ENCODE measurements around the gene SPX.

The SPX gene

DNA sequence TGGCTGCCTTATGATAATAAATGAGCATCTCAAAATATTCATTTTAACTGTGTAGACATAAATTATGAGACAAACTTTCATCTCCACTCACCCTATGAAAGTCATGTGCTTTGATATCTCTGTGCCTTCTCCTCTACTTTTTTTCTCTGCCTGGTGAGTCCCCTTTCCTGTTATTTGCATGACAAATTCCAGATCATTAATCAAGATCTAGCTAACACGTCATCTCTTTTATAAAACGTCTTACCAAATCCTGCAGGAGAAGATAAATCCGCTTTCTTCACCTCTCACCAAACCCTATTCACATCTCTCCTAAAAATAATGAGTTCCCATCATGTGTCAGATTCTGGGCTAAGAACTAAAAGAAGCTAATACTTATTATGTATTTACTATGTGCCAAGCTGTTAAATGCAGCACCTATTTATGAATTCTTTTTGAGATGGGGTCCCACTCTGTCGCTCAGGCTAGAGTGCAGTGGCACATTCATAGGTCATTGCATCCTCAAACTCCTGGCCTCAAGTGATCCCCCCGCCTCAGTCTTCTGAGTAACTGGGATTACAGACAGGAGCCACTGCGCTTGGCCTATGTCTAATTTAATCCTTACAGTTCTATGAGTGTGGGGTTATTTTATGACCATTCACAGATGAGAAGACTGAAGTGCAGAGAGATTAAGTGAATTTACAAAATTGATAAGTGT is 26.7 kb downstream of the SPX start:
- H3K27me3 Mint-ChIP-seq: no peaks in the 10 kb centered on the region
- H3K36me3 Mint-ChIP-seq: no peaks in the 10 kb centered on the region
- H3K4me3 Mint-ChIP-seq: no peak overlapping the region
- H3K9me3 Mint-ChIP-seq: peaks cover 6% of the 10 kb centered on the region
- ATAC-seq: no peak
- H3K27ac Mint-ChIP-seq: no peak overlapping the region
- peaks cover 4% of the 10 kb centered on the region for H3K4me1 Mint-ChIP-seq

DNA sequence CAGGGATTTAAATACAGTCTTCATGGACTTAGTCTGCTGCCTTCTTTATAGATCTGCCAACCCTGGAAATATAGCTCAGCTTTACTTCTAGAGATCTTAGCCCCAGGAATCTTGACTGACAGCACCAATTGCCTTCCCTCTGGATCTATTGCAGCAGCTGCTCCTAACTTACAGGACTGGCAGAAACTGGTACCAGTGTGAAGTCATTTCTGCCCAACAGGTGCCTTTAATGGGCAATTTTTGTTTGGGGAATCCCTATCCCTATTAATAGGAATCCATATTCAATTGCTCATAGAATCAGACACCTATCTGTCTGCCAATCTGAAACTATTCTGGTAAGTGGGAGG is 27.2 kb downstream of the SPX start:
- ATAC-seq: no peak
- Mint-ChIP-seq H3K36me3 (no peaks in the 10 kb centered on the region), H3K27ac (no peak overlapping the region), H3K9me3 (peaks cover 6% of the 10 kb centered on the region), H3K27me3 (no peaks in the 10 kb centered on the region), H3K4me1 (peaks cover 4% of the 10 kb centered on the region), H3K4me3 (no peak overlapping the region)

- ATAC-seq: no peak
- H3K4me3 Mint-ChIP-seq: no peak overlapping the region
- peaks cover 6% of the 10 kb centered on the region for H3K9me3 Mint-ChIP-seq
- peaks cover 4% of the 10 kb centered on the region for H3K4me1 Mint-ChIP-seq
- H3K27ac Mint-ChIP-seq: no peak overlapping the region
- H3K36me3 Mint-ChIP-seq: no peaks in the 10 kb centered on the region
- H3K27me3 Mint-ChIP-seq: no peaks in the 10 kb centered on the region
These were observed 32.1 kb downstream of the SPX start for GRCh38 chr12:21558100-21558679.

- H3K27ac Mint-ChIP-seq: no peak overlapping the region
- no peaks in the 10 kb centered on the region for H3K9me3 Mint-ChIP-seq
- ATAC-seq: no peak
- no peaks in the 10 kb centered on the region for H3K4me1 Mint-ChIP-seq
- no peak overlapping the region for H3K4me3 Mint-ChIP-seq
- no peaks in the 10 kb centered on the region for H3K27me3 Mint-ChIP-seq
- no peaks in the 10 kb centered on the region for H3K36me3 Mint-ChIP-seq
These were observed 33.9 kb downstream of the SPX start for GRCh38 chr12:21559855-21560569.

DNA sequence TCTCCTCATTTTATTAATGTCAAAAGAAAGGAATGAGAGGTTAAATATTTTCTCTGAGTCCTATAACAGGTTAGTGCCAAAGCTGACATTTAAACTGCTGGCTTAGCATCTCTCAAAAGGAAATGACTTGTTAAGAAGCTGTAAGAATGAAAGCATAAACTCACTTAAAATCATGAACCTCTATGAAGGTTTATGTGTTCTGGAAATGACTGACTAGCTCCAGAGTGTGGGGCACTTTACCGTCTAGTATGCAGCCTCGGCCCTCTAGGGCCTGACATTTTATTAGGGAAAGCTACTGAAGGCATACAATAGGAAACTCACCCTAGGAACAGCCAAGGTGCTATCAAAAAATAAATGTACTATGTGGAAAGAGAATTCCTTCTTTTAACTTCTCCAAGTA is 35.1 kb downstream of the SPX start:
- no peaks in the 10 kb centered on the region for H3K9me3 Mint-ChIP-seq
- ATAC-seq: no peak
- H3K4me3 Mint-ChIP-seq: no peak overlapping the region
- no peak overlapping the region for H3K27ac Mint-ChIP-seq
- H3K36me3 Mint-ChIP-seq: no peaks in the 10 kb centered on the region
- no peaks in the 10 kb centered on the region for H3K4me1 Mint-ChIP-seq
- no peaks in the 10 kb centered on the region for H3K27me3 Mint-ChIP-seq

DNA sequence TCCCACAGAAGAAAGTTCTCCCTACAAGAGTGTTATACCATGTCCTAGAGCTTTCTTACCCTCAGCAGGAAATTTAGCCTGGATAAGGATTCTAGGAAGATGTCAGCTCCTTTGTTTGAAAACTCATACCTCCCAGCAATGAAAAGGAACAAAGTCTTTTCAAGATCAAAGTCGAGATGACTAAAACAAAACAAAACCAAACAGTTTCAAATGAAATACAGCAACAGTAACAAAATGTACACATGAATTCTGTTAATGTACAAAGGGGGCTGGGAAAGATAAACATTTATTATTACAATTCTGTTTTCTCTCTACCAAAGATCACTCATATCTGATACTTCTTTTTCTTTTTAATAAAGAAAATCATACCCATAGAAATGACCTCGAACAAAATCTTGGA is 36.8 kb downstream of the SPX start:
- no peaks in the 10 kb centered on the region for H3K36me3 Mint-ChIP-seq
- no peak for ATAC-seq
- H3K4me3 Mint-ChIP-seq: no peak overlapping the region
- no peaks in the 10 kb centered on the region for H3K4me1 Mint-ChIP-seq
- no peaks in the 10 kb centered on the region for H3K9me3 Mint-ChIP-seq
- no peak overlapping the region for H3K27ac Mint-ChIP-seq
- no peaks in the 10 kb centered on the region for H3K27me3 Mint-ChIP-seq

DNA sequence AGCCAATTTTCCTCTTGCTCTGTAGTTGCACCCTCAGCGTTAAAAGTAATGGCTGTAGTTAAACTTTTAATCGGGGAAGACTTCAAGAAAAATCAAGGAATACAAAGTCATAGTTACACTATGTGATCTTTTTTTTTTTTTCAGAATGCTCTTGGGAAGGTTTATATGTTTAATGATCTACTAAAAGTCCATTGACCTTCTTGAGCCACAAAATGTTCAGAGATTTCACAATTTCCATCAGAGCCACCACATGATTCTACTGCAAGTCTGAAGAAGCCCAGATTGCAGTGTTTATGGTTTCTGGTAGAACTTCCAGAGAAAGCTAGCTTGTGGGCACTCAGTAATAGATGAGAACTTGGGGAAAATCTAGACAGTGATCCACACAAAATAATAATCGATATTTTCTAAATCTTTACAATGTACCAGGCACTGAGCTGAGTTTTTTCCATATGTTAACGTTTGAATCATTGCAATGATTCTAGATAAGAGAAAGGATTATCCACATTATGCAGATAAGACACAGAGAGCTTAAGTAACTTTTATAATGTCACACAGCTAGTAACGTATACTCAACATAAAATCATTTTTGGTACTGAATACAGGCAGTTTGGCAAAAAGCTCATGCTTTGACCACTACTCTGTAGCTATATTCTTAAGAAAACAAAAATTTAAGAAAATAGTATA is 40.3 kb downstream of the SPX start:
- Mint-ChIP-seq H3K27me3 (no peaks in the 10 kb centered on the region), H3K4me1 (no peaks in the 10 kb centered on the region)

GRCh38 chr12:21566907-21567394 is 40.9 kb downstream of the SPX start:
- Mint-ChIP-seq H3K4me3 (no peak overlapping the region), H3K9me3 (no peaks in the 10 kb centered on the region), H3K27me3 (no peaks in the 10 kb centered on the region), H3K27ac (no peak overlapping the region), H3K4me1 (no peaks in the 10 kb centered on the region), H3K36me3 (no peaks in the 10 kb centered on the region)
- no peak for ATAC-seq

More for the DNA sequence above, 40.3 kb downstream of the SPX start:
- no peak overlapping the region for H3K27ac Mint-ChIP-seq
- H3K4me3 Mint-ChIP-seq: no peak overlapping the region
- H3K9me3 Mint-ChIP-seq: no peaks in the 10 kb centered on the region
- H3K36me3 Mint-ChIP-seq: no peaks in the 10 kb centered on the region
- no peak for ATAC-seq

GRCh38 chr12:21568115-21568514 is 42.0 kb downstream of the SPX start:
- no peak for ATAC-seq
- no peak overlapping the region for H3K27ac Mint-ChIP-seq
- no peaks in the 10 kb centered on the region for H3K27me3 Mint-ChIP-seq
- no peaks in the 10 kb centered on the region for H3K36me3 Mint-ChIP-seq
- H3K4me3 Mint-ChIP-seq: no peak overlapping the region
- no peaks in the 10 kb centered on the region for H3K4me1 Mint-ChIP-seq
- H3K9me3 Mint-ChIP-seq: no peaks in the 10 kb centered on the region

- H3K9me3 Mint-ChIP-seq: no peaks in the 10 kb centered on the region
- no peaks in the 10 kb centered on the region for H3K27me3 Mint-ChIP-seq
- H3K4me3 Mint-ChIP-seq: no peak overlapping the region
- H3K36me3 Mint-ChIP-seq: no peaks in the 10 kb centered on the region
- no peak for ATAC-seq
- H3K4me1 Mint-ChIP-seq: no peaks in the 10 kb centered on the region
- H3K27ac Mint-ChIP-seq: no peak overlapping the region
These were observed 45.0 kb downstream of the SPX start for GRCh38 chr12:21571046-21571445.

DNA sequence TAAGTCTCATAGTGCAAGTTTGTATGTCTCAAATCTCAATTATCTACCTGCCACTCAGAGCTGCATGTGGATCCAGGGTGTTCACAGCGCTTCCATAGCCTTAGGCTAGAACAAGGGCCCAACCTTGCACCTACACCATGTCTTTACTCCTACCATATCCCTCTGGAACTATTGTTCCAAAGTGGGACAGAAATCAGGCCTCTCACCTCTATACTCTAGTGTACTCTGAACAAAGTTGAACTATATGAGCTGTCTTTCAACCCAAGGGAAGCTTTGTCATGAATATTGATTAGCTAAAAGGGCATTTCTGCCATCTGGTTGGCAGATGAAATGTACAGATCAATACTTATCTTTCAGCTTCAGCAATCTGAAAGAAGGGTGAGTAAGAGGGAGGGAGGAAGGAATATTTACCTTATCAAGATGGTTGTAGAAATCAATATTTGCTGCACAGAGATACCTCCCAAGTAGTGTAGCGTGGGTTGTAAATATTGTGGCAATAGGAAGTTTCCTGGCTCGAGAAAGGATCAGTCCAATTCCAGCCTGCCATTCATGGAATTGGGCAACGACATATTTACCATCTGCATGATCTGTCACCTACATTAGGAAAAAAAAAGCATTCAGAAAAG is 47.8 kb downstream of the SPX start:
- Mint-ChIP-seq H3K36me3 (no peaks in the 10 kb centered on the region), H3K27me3 (peaks cover 13% of the 10 kb centered on the region), H3K4me1 (no peaks in the 10 kb centered on the region), H3K27ac (no peak overlapping the region), H3K4me3 (no peak overlapping the region), H3K9me3 (no peaks in the 10 kb centered on the region)
- no peak for ATAC-seq

DNA sequence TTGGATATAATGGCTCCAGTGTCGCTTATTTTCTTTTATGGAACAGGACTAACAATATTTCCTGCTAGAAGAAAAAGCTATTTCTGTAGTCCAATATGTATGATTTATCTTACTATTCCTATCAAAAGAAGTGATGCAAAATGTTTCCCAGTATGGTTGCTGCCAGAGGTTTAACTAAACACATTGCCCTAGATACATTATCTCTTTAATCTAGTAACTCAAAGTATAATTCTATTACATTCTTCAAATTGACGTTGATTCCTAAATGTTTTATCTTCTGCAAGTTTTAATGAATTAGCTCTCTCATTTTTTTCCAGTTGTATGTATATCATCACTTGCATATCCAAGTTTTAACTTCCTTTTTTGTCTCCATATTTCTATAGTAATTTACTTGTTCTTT is 50.3 kb downstream of the SPX start:
- ATAC-seq: no peak
- H3K4me1 Mint-ChIP-seq: no peaks in the 10 kb centered on the region
- no peak overlapping the region for H3K4me3 Mint-ChIP-seq
- no peaks in the 10 kb centered on the region for H3K36me3 Mint-ChIP-seq
- no peak overlapping the region for H3K27ac Mint-ChIP-seq
- H3K27me3 Mint-ChIP-seq: peaks cover 26% of the 10 kb centered on the region
- H3K9me3 Mint-ChIP-seq: no peaks in the 10 kb centered on the region

- Mint-ChIP-seq H3K4me3 (no peak overlapping the region), H3K4me1 (no peaks in the 10 kb centered on the region), H3K36me3 (no peaks in the 10 kb centered on the region), H3K9me3 (no peaks in the 10 kb centered on the region), H3K27ac (no peak overlapping the region), H3K27me3 (peaks cover 26% of the 10 kb centered on the region)
- ATAC-seq: no peak
These were observed 51.4 kb downstream of the SPX start for GRCh38 chr12:21577516-21577915.

DNA sequence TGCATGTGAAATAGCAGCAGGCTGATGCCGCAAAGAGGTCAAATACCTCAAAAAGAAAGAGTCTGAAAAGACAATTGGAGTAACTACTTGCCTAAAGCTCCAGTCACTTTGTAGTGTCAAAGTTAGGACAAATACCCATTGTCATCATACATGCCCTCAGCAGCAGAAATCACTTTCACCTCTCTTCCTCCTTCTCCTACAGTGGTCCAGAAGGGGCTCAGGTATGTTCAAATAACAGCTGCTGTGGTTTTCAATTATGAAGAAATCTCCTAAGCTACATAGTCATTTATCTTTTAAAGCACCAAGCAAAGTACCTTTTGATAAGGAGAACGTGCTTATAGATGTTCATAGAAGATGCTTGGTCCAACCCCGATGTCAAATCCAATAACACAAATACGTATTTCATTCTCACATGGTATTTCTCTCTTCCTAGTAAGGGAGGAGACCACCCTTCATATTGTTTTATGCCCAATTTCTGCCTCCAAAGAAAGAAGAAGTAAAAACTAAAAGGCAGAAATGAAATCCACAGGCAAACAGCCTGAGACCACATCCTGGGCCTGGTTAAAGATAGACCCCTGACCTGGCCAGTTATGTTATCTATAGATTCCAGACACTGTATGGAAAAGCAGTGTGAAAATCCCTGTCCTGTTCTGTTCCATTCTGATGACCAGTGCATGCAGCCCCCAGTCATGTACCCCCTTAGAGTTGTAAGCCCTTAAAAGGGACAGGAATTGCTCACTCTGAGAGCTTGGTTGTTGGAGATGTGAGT is 54.8 kb downstream of the SPX start:
- Mint-ChIP-seq H3K27ac (no peak overlapping the region), H3K27me3 (peaks cover 26% of the 10 kb centered on the region), H3K4me3 (no peak overlapping the region), H3K4me1 (no peaks in the 10 kb centered on the region), H3K36me3 (no peaks in the 10 kb centered on the region), H3K9me3 (no peaks in the 10 kb centered on the region)
- ATAC-seq: no peak

All from stimulated activated memory B cell treated with anti-CD40 and anti-IgM and Interleukin-4, amounts not matched to agents 10 μg/mL and 1 μg/mL and 100 μg/mL, for 72 hours (primary cell).